Right atrium auricular region (tissue), 2 donors: ENCODE measurements around the gene SPTLC3. TPM values are rescaled to one million over a fixed set of nuclear protein-coding genes. Genes with fewer than 3 reads are reported as not detected.

Experiments
- DNase-seq: peaks from one replicate; pipeline ENCODE4 v3.0.0-alpha.2; 2019; ENCODE audit warnings: low spot score
- H3K27ac ChIP-seq, 2 donors: fragments of 200-600 bp; sonication (generic); 1 replicate in 1 of 2; 2 replicates in 1 of 2; pipeline ENCODE4 v1.5.1; 2016 to 2019
- H3K27me3 ChIP-seq, 2 donors: fragments of 200-600 bp; sonication (generic); one replicate each; pipeline versions ENCODE4 v1.5.1 to v1.6.0; 2017 to 2019
- H3K36me3 ChIP-seq: fragments of 200-600 bp; sonication (generic); one replicate; pipeline ENCODE4 v1.5.1; 2016
- H3K4me1 ChIP-seq, 2 donors: fragments of 200-600 bp; sonication (generic); one replicate each; pipeline versions ENCODE4 v1.5.1 to v1.6.0; 2017 to 2019
- H3K4me3 ChIP-seq, 2 donors: fragments of 200-600 bp; sonication (generic); 1 replicate in 1 of 2; 2 replicates in 1 of 2; pipeline ENCODE4 v1.5.1; 2017 to 2019; ENCODE audit warnings: mild to moderate bottlenecking in 1 of 2, moderate library complexity in 1 of 2
- H3K9me3 ChIP-seq, 2 donors: fragments of 200-600 bp; sonication (generic); one replicate each; pipeline ENCODE4 v1.5.1; 2019
- total RNA-seq, 2 donors: library from RNA; depleted of rRNA; stranded (reverse); fragments of >200 nt; gene quantifications; one replicate each; pipeline ENCODE4 v1.1.0, GENCODE V29; 2016
- TF ChIP-seq, protein P1 (sequence below), 2 donors: fragments of 200-600 bp; sonication (generic); IDR thresholded peaks; one replicate each; pipeline ENCODE4 v1.5.1; 2019; ENCODE audit warnings: antibody characterized with exemption in 2 of 2

SPTLC3 gene
- total RNA-seq, 2 donors from 2014 or later: 2.8 to 4.2 TPM

DNA sequence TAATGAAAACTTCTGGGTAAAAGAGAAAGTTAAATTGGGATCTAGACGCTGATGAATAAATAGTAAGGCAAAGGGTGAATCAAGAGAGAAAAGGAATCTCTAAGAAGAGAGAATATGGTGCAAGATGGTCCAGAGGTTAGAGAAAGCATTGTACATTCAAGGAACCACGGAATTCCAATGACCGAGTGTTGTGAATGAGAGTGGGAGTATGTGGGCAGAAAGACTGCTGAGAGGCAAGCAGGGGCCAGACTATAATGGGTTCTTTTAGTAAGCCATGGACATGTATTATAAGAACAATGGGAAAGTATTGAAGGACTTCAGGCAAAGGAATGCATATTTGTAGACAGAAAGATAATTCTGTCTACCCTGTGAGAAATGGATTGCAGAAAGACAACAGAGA is 45.2 kb downstream of the SPTLC3 start:
- Histone ChIP-seq H3K4me1 (no peaks in the 10 kb centered on the region), H3K27me3 (no peaks in the 10 kb centered on the region), H3K9me3 (no peaks in the 10 kb centered on the region), H3K36me3 (no peaks in the 10 kb centered on the region), H3K27ac (no peak overlapping the region), H3K4me3 (no peak overlapping the region)
- TF ChIP-seq, protein P1, sequence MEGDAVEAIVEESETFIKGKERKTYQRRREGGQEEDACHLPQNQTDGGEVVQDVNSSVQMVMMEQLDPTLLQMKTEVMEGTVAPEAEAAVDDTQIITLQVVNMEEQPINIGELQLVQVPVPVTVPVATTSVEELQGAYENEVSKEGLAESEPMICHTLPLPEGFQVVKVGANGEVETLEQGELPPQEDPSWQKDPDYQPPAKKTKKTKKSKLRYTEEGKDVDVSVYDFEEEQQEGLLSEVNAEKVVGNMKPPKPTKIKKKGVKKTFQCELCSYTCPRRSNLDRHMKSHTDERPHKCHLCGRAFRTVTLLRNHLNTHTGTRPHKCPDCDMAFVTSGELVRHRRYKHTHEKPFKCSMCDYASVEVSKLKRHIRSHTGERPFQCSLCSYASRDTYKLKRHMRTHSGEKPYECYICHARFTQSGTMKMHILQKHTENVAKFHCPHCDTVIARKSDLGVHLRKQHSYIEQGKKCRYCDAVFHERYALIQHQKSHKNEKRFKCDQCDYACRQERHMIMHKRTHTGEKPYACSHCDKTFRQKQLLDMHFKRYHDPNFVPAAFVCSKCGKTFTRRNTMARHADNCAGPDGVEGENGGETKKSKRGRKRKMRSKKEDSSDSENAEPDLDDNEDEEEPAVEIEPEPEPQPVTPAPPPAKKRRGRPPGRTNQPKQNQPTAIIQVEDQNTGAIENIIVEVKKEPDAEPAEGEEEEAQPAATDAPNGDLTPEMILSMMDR (IDR thresholded peaks at IDR 0.05): no peak
- DNase-seq: no peak

DNA sequence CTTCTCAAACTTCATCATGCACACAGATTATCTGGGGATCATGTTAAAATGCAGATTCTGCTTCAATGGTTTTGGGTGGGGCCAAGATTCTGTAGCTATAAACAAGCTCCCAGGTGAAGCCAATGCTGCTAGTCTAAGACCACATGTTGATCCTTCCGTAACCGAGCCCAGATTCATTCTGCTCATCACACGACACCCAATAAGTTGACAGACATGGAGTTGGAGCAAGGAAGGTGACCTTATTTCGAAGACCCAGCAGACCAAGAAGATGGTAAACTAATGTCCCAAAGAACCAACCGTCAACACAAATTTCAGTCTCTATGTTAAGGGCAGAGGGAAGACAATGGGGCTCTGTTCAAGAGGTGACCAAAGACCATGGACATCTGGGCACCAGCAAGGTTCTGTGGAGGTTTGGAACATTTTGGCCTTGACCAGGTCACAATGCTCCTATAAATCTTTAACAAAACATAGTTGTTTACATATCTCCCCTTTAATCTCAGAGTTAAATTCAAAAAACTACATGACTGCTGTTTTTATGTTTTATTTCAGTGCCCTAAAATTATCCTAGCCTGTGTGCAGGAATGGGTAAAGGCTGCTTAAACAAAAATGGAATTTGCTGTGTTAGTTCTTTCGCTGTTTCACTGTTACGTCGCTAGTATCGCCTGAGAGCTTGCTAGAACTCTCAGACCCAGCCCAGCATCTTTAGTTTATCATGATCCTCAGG is 50.1 kb downstream of the SPTLC3 start:
- Histone ChIP-seq H3K27ac (no peak overlapping the region), H3K27me3 (no peaks in the 10 kb centered on the region), H3K36me3 (no peaks in the 10 kb centered on the region), H3K4me1 (no peaks in the 10 kb centered on the region), H3K9me3 (no peaks in the 10 kb centered on the region), H3K4me3 (no peak overlapping the region)
- TF ChIP-seq, protein P1 (IDR thresholded peaks at IDR 0.05): no peak
- DNase-seq: no peak

DNA sequence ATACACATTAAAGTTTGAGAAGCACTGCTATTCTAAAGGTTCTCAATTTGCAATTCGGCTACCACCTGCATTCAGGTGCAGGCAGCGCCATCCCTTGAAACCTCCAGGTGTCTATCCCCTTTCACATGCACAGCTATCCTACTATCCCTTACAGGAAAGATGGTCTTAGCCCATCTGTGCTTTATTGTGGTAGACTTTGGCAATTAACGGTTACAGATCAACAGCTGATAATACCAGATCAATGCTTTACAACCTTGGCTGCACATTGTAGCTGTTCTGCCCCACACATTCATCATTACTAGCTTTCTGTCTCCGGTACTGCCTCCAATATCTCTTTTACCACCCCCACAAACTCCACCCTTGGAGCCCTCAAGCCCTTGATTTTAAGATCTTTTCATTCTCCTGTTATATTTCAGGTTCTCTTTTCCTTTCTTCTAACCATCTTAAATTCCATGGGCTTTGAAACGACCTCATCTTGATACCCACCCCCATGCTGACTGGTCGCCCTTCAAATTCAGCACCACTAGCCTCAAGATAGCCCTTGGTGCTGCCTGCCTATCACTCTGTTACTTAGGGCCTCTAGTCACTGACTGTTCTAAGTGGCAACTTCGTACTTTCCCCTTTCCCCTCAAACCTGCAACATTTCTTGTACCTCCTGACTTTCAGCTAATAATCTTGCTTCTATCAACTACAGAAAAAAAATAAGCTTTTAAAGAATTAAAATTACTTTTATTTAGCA is 50.8 kb downstream of the SPTLC3 start:
- no peaks in the 10 kb centered on the region for H3K4me1 ChIP-seq
- no peaks in the 10 kb centered on the region for H3K36me3 ChIP-seq
- TF ChIP-seq, protein P1 (IDR thresholded peaks at IDR 0.05): no peak

DNA sequence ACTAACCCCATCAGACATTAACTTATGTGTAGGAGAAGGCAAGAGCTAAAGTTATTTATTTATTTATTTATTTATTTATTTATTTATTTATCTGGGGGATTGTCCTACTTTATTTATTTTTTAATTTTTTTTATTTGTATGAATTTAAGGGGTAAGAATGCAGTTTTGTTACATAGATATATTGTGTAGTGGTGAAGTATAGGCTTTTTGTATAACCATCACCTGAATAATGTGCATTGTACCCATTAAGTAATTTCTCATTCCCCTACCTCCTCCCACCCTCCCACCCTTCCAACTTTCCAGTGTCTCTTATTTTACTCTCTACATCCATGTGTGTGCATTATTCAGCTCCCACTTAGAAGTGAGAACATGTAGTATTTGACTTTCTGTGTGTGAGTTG is 51.6 kb downstream of the SPTLC3 start:
- TF ChIP-seq, protein P1 (IDR thresholded peaks at IDR 0.05): no peak
- no peak overlapping the region for H3K4me3 ChIP-seq
- no peak for DNase-seq
- H3K36me3 ChIP-seq: no peaks in the 10 kb centered on the region
- no peaks in the 10 kb centered on the region for H3K9me3 ChIP-seq
- H3K27me3 ChIP-seq: no peaks in the 10 kb centered on the region
- no peak overlapping the region for H3K27ac ChIP-seq
- H3K4me1 ChIP-seq: no peaks in the 10 kb centered on the region

More for the DNA sequence above, 50.8 kb downstream of the SPTLC3 start:
- Histone ChIP-seq H3K27me3 (no peaks in the 10 kb centered on the region), H3K27ac (no peak overlapping the region), H3K4me3 (no peak overlapping the region), H3K9me3 (no peaks in the 10 kb centered on the region)
- no peak for DNase-seq

DNA sequence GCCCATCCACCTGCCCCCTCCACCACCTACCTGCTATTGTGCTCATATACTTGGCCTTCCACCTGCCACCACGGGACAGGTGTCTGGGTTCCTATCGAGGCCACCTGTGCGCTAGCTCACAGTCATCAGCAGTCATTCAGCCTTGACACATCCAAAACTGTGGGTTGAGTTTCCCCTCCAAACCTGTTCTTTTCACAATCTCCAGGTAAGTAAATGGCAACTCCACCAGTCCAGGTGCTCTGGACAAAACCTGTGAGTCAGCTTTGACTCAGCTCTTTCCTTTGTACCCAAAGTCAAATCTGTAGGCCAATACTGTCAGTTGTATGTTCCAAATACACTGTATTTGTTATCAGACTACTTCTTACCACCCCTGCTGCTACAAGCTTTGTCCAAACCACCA is 52.6 kb downstream of the SPTLC3 start:
- H3K4me3 ChIP-seq: no peak overlapping the region
- H3K9me3 ChIP-seq: peaks cover 0 to 5% of the 10 kb centered on the region in 2 donors
- no peak for DNase-seq
- TF ChIP-seq, protein P1 (IDR thresholded peaks at IDR 0.05): no peak
- no peaks in the 10 kb centered on the region for H3K36me3 ChIP-seq
- H3K4me1 ChIP-seq: no peaks in the 10 kb centered on the region
- no peaks in the 10 kb centered on the region for H3K27me3 ChIP-seq
- no peak overlapping the region for H3K27ac ChIP-seq
